Esophagus squamous epithelium (tissue), 5 donors: Measurements from ENCODE around the gene GJA5. TPM values are rescaled to one million over a fixed set of nuclear protein-coding genes. Genes with fewer than 3 reads are reported as not detected.

Source experiments
- DNase-seq: peaks from one replicate; lab custom pipeline; 2025; lab: John Stamatoyannopoulos, UW
- H3K27ac ChIP-seq, 4 donors: fragments of 200-600 bp; sonication (generic); one replicate each; pipeline ENCODE4 v1.5.1; 2016 to 2019; ENCODE audit warnings: mild to moderate bottlenecking in 1 of 4
- H3K27me3 ChIP-seq, 4 donors: fragments of 200-600 bp; sonication (generic); 1 replicate in 3 of 4; 2 replicates in 1 of 4; pipeline versions ENCODE4 v1.5.1 to v1.6.0; 2017 to 2021; ENCODE audit warnings: antibody characterized with exemption in 1 of 4
- H3K36me3 ChIP-seq, 3 donors: fragments of 200-600 bp; sonication (generic); one replicate each; pipeline ENCODE4 v1.5.1; 2016 to 2019
- H3K4me1 ChIP-seq, 3 donors: fragments of 200-600 bp; sonication (generic); one replicate each; pipeline ENCODE4 v1.5.1; 2017 to 2019
- H3K4me3 ChIP-seq, 4 donors: fragments of 200-600 bp; sonication (generic); 1 replicate in 3 of 4; 2 replicates in 1 of 4; pipeline ENCODE4 v1.5.1; 2016 to 2019; ENCODE audit warnings: mild to moderate bottlenecking in 2 of 4, moderate library complexity in 1 of 4
- H3K9me3 ChIP-seq, 3 donors: fragments of 200-600 bp; sonication (generic); one replicate each; pipeline ENCODE4 v1.5.1; 2016 to 2019
- CTCF ChIP-seq, 6 experiments: fragments of 450-650 bp in 4 of 6; fragments of 200-600 bp in 2 of 6; sonication (generic) in 2 of 6; IDR thresholded peaks; one replicate each; pipeline ENCODE4 v1.5.1; 2016 to 2019; ENCODE audit warnings: antibody characterized with exemption in 6 of 6, mild to moderate bottlenecking in 4 of 6, moderate library complexity in 4 of 6
- POLR2A ChIP-seq, 4 donors: fragments of 450-650 bp; IDR thresholded peaks; one replicate each; pipeline ENCODE4 v1.6.1; 2017; ENCODE audit warnings: antibody characterized with exemption in 4 of 4, mild to moderate bottlenecking in 4 of 4, moderate library complexity in 3 of 4
- WGBS, 2 donors: methylation state at CpG; one replicate each; pipeline ENCODE4 v1.1.5; 2018; 5-methylcytosine and 5-hydroxymethylcytosine counted together
- intact Hi-C: fragments of 100-400 bp; cut with DNase I; formaldehyde crosslinking; loops from one replicate; pipeline ENCODE4 v1.15.0; 2022
- total RNA-seq, 4 donors: library from RNA; depleted of rRNA; stranded (reverse); fragments of >200 nt; gene quantifications; one replicate each; pipeline ENCODE4 v1.1.0, GENCODE V29; 2016
- donor health status: DM: yes; HTN: yes; CAD: no.

The GJA5 gene
- total RNA-seq, 4 donors from 2014 or later = 0.38 to 5.7 (median 3.2) TPM

- no peak overlapping the region for H3K27ac ChIP-seq
- H3K4me3 ChIP-seq = no peak overlapping the region
- intact Hi-C loops = loop anchor here (5.0 kb wide), 1 partner anchor 173 kb away; no protein-coding TSS in a partner anchor
- no peaks in the 10 kb centered on the region for H3K9me3 ChIP-seq
- peaks cover 0 to 22% (median 0%) of the 10 kb centered on the region in 4 donors for H3K27me3 ChIP-seq
- no peak for DNase-seq
- H3K36me3 ChIP-seq = no peaks in the 10 kb centered on the region
- WGBS, 2 donors = 68 to 85% methylated on average over 7 of the region's 7 CpGs
- H3K4me1 ChIP-seq = peaks cover 14 to 66% (median 14%) of the 10 kb centered on the region in 3 donors
- TF ChIP-seq POLR2A (IDR thresholded peaks at IDR 0.05) (no peak), CTCF (IDR thresholded peaks at IDR 0.05) (no peak)
Measured at GRCh38 chr1:147719711-147720225, 40.6 kb downstream of the GJA5 start.

- no peaks in the 10 kb centered on the region for H3K36me3 ChIP-seq
- H3K27me3 ChIP-seq = peaks cover 0 to 25% (median 0%) of the 10 kb centered on the region in 4 donors
- H3K27ac ChIP-seq = peak overlapping the region in 1 of 4 donors; percentile 91
- intact Hi-C loops = no loop called here
- H3K9me3 ChIP-seq = no peaks in the 10 kb centered on the region
- peaks cover 14 to 68% (median 14%) of the 10 kb centered on the region in 3 donors for H3K4me1 ChIP-seq
- WGBS, 2 donors = 78 to 81% methylated on average over 6 to 7 of the region's 7 CpGs
- no peak overlapping the region for H3K4me3 ChIP-seq
- TF ChIP-seq CTCF (IDR thresholded peaks at IDR 0.05) = no peak
- no peak for TF ChIP-seq POLR2A (IDR thresholded peaks at IDR 0.05)
- DNase-seq = no peak
Measured at GRCh38 chr1:147719029-147719698, 41.2 kb downstream of the GJA5 start.

- DNase-seq = no peak
- Histone ChIP-seq H3K4me1 (peaks cover 14 to 68% (median 14%) of the 10 kb centered on the region in 3 donors), H3K9me3 (no peaks in the 10 kb centered on the region), H3K27me3 (peaks cover 0 to 14% (median 0%) of the 10 kb centered on the region in 4 donors), H3K27ac (peak overlapping the region; percentile 79 to 91 (median 81)), H3K36me3 (no peaks in the 10 kb centered on the region), H3K4me3 (no peak overlapping the region)
- WGBS, 2 donors = 27 to 29% methylated on average over 4 of the region's 4 CpGs
- intact Hi-C loops = no loop called here
- TF ChIP-seq CTCF (IDR thresholded peaks at IDR 0.05) = no peak
Measured at GRCh38 chr1:147717706-147718097, 42.7 kb downstream of the GJA5 start.

GRCh38 chr1:147717051-147717705, 43.2 kb downstream of the GJA5 start:
- no peak for TF ChIP-seq POLR2A (IDR thresholded peaks at IDR 0.05)
- no peak for TF ChIP-seq CTCF (IDR thresholded peaks at IDR 0.05)
- peaks cover 14 to 67% (median 14%) of the 10 kb centered on the region in 3 donors for H3K4me1 ChIP-seq
- H3K4me3 ChIP-seq = no peak overlapping the region
- H3K9me3 ChIP-seq = no peaks in the 10 kb centered on the region
- no peaks in the 10 kb centered on the region for H3K36me3 ChIP-seq
- peaks cover 0 to 17% (median 0%) of the 10 kb centered on the region in 4 donors for H3K27me3 ChIP-seq
- DNase-seq = no peak
- intact Hi-C loops = no loop called here
- H3K27ac ChIP-seq = peak overlapping the region; percentile 79 to 91 (median 81)
- WGBS, 2 donors = 73 to 85% methylated on average over 5 of the region's 6 CpGs

DNA sequence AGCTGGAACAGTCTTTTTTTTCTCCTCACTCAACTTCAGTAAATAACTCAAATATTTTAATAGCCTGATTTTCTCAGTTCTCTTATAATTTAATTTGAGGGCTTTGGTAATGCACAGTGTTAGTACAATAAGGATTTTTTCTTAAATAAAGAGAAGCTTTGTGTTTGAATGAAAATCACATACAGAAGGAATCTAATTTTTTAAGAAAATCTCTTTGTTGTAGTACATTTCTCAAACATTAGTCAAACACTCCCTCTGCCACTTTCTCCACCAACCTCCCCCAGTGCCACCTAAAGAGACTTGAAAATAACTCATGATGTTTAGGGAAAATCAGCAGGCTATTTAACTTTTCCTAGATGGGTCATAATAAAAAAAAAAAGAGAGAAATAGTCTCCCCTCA, 47.8 kb downstream of the GJA5 start:
- Histone ChIP-seq H3K4me3 (no peak overlapping the region), H3K27me3 (peaks cover 0 to 20% (median 0%) of the 10 kb centered on the region in 4 donors), H3K36me3 (no peaks in the 10 kb centered on the region), H3K4me1 (peaks cover 4 to 23% (median 5%) of the 10 kb centered on the region in 3 donors), H3K9me3 (no peaks in the 10 kb centered on the region), H3K27ac (no peak overlapping the region)
- TF ChIP-seq CTCF (IDR thresholded peaks at IDR 0.05) (no peak), POLR2A (IDR thresholded peaks at IDR 0.05) (no peak)
- DNase-seq = no peak
- intact Hi-C loops = no loop called here
